ENCODE measurements around the gene SSTR1. TPM values are rescaled to one million over a fixed set of nuclear protein-coding genes. Genes with fewer than 3 reads are reported as not detected.

SSTR1 gene
- polyA plus RNA-seq, 1 donor from 2014 or later, result not detected

GRCh38 chr14:38197001-38197783 lies 10.5 kb upstream of the SSTR1 start:
- Mint-ChIP-seq H3K4me3 (no peak overlapping the region), H3K36me3 (no peaks in the 10 kb centered on the region), H3K9me3 (no peaks in the 10 kb centered on the region), H3K27ac (no peak overlapping the region), H3K27me3 (no peaks in the 10 kb centered on the region), H3K4me1 (no peaks in the 10 kb centered on the region)

- Mint-ChIP-seq H3K27me3 (no peaks in the 10 kb centered on the region), H3K4me1 (no peaks in the 10 kb centered on the region), H3K27ac (no peak overlapping the region), H3K36me3 (peaks cover 2% of the 10 kb centered on the region), H3K9me3 (no peaks in the 10 kb centered on the region), H3K4me3 (no peak overlapping the region)
These were observed 9.8 kb upstream of the SSTR1 start for GRCh38 chr14:38197784-38198335.

- Mint-ChIP-seq H3K4me1 (no peaks in the 10 kb centered on the region), H3K4me3 (no peak overlapping the region), H3K9me3 (no peaks in the 10 kb centered on the region), H3K27me3 (no peaks in the 10 kb centered on the region), H3K36me3 (peaks cover 2% of the 10 kb centered on the region), H3K27ac (no peak overlapping the region)
These were observed 9.3 kb upstream of the SSTR1 start for GRCh38 chr14:38198425-38198824.

GRCh38 chr14:38199076-38199475 lies 8.6 kb upstream of the SSTR1 start:
- no peaks in the 10 kb centered on the region for H3K9me3 Mint-ChIP-seq
- no peak overlapping the region for H3K27ac Mint-ChIP-seq
- H3K4me1 Mint-ChIP-seq, result no peaks in the 10 kb centered on the region
- no peaks in the 10 kb centered on the region for H3K27me3 Mint-ChIP-seq
- H3K36me3 Mint-ChIP-seq, result peaks cover 2% of the 10 kb centered on the region
- H3K4me3 Mint-ChIP-seq, result no peak overlapping the region

- H3K27me3 Mint-ChIP-seq, result no peaks in the 10 kb centered on the region
- no peak overlapping the region for H3K4me3 Mint-ChIP-seq
- no peak overlapping the region for H3K27ac Mint-ChIP-seq
- no peaks in the 10 kb centered on the region for H3K9me3 Mint-ChIP-seq
- peaks cover 2% of the 10 kb centered on the region for H3K36me3 Mint-ChIP-seq
- H3K4me1 Mint-ChIP-seq, result no peaks in the 10 kb centered on the region
These were observed 8.0 kb upstream of the SSTR1 start for GRCh38 chr14:38199739-38200138.

GRCh38 chr14:38201137-38201828 lies 6.4 kb upstream of the SSTR1 start:
- no peak overlapping the region for H3K4me3 Mint-ChIP-seq
- H3K27me3 Mint-ChIP-seq, result no peaks in the 10 kb centered on the region
- peaks cover 2 to 8% (median 2%) of the 10 kb centered on the region in 3 donors for H3K9me3 Mint-ChIP-seq
- no peaks in the 10 kb centered on the region for H3K4me1 Mint-ChIP-seq
- H3K36me3 Mint-ChIP-seq, result peaks cover 2% of the 10 kb centered on the region
- no peak overlapping the region for H3K27ac Mint-ChIP-seq

GRCh38 chr14:38202444-38203191 lies 5.1 kb upstream of the SSTR1 start:
- Mint-ChIP-seq H3K9me3 (peaks cover 2 to 8% (median 5%) of the 10 kb centered on the region in 3 donors), H3K4me1 (no peaks in the 10 kb centered on the region), H3K36me3 (peaks cover 2% of the 10 kb centered on the region), H3K4me3 (no peak overlapping the region), H3K27ac (no peak overlapping the region), H3K27me3 (no peaks in the 10 kb centered on the region)

GRCh38 chr14:38203929-38204718 lies 3.6 kb upstream of the SSTR1 start:
- Mint-ChIP-seq H3K4me3 (no peak overlapping the region), H3K4me1 (no peaks in the 10 kb centered on the region), H3K36me3 (peaks cover 5% of the 10 kb centered on the region), H3K9me3 (peaks cover 4 to 8% (median 5%) of the 10 kb centered on the region in 3 donors), H3K27me3 (peaks cover 8% of the 10 kb centered on the region), H3K27ac (no peak overlapping the region)

- Mint-ChIP-seq H3K27me3 (peaks cover 11% of the 10 kb centered on the region), H3K9me3 (peaks cover 5 to 11% (median 7%) of the 10 kb centered on the region in 3 donors), H3K27ac (no peak overlapping the region), H3K4me1 (no peaks in the 10 kb centered on the region), H3K36me3 (peaks cover 5% of the 10 kb centered on the region), H3K4me3 (no peak overlapping the region)
These were observed 3.0 kb upstream of the SSTR1 start for GRCh38 chr14:38204719-38205115.

- Mint-ChIP-seq H3K4me1 (no peaks in the 10 kb centered on the region), H3K9me3 (peaks cover 5 to 11% (median 7%) of the 10 kb centered on the region in 3 donors), H3K36me3 (peaks cover 5% of the 10 kb centered on the region), H3K27me3 (peaks cover 15% of the 10 kb centered on the region), H3K27ac (no peak overlapping the region), H3K4me3 (no peak overlapping the region)
These were observed 2.4 kb upstream of the SSTR1 start for GRCh38 chr14:38205119-38205813.

GRCh38 chr14:38205949-38206665 lies 1.6 kb upstream of the SSTR1 start:
- H3K27ac Mint-ChIP-seq, result no peak overlapping the region
- peaks cover 5 to 15% (median 7%) of the 10 kb centered on the region in 3 donors for H3K9me3 Mint-ChIP-seq
- no peaks in the 10 kb centered on the region for H3K4me1 Mint-ChIP-seq
- peaks cover 5% of the 10 kb centered on the region for H3K36me3 Mint-ChIP-seq
- H3K4me3 Mint-ChIP-seq, result no peak overlapping the region
- H3K27me3 Mint-ChIP-seq, result peaks cover 22% of the 10 kb centered on the region

GRCh38 chr14:38206689-38207376 lies 871 bp upstream of the SSTR1 start:
- no peak overlapping the region for H3K4me3 Mint-ChIP-seq
- H3K9me3 Mint-ChIP-seq, result peaks cover 5 to 15% (median 9%) of the 10 kb centered on the region in 3 donors
- no peak overlapping the region for H3K27ac Mint-ChIP-seq
- H3K27me3 Mint-ChIP-seq, result peaks cover 27% of the 10 kb centered on the region
- peaks cover 5% of the 10 kb centered on the region for H3K36me3 Mint-ChIP-seq
- no peaks in the 10 kb centered on the region for H3K4me1 Mint-ChIP-seq

GRCh38 chr14:38207377-38207735 lies 348 bp upstream of the SSTR1 start:
- peaks cover 5 to 15% (median 10%) of the 10 kb centered on the region in 3 donors for H3K9me3 Mint-ChIP-seq
- no peaks in the 10 kb centered on the region for H3K4me1 Mint-ChIP-seq
- peaks cover 5% of the 10 kb centered on the region for H3K36me3 Mint-ChIP-seq
- H3K4me3 Mint-ChIP-seq, result no peak overlapping the region
- no peak overlapping the region for H3K27ac Mint-ChIP-seq
- H3K27me3 Mint-ChIP-seq, result peaks cover 28% of the 10 kb centered on the region
